HG02970 (cell line): Measurements from ENCODE around the gene CELF4.

Experiments
- ATAC-seq: cut with Tn5 transposase; IDR thresholded peaks from one replicate; pipeline ENCODE4 v1.9.1; 2021; ENCODE audit warnings: mild to moderate bottlenecking, moderate library complexity, moderate number of reproducible peaks; ENCODE audit not compliant: unreplicated experiment, low FRiP score

Gene CELF4

GRCh38 chr18:37274309-37275236 is 291.0 kb downstream of the CELF4 start:
- ATAC-seq, result no peak

- ATAC-seq, result no peak
Measured at GRCh38 chr18:37272841-37273240, 292.8 kb downstream of the CELF4 start.

GRCh38 chr18:37272226-37272625 is 293.4 kb downstream of the CELF4 start:
- ATAC-seq, result no peak

- ATAC-seq, result no peak
Measured at GRCh38 chr18:37270666-37271052, 294.9 kb downstream of the CELF4 start.

GRCh38 chr18:37270038-37270665 is 295.4 kb downstream of the CELF4 start:
- ATAC-seq, result no peak

GRCh38 chr18:37266290-37266689 is 299.3 kb downstream of the CELF4 start:
- ATAC-seq, result no peak

GRCh38 chr18:37265382-37265781 is 300.2 kb downstream of the CELF4 start:
- ATAC-seq, result no peak

GRCh38 chr18:37264956-37265355 is 300.6 kb downstream of the CELF4 start:
- ATAC-seq, result no peak

GRCh38 chr18:37261988-37262387 is 303.6 kb downstream of the CELF4 start:
- ATAC-seq, result no peak

GRCh38 chr18:37261246-37261840 is 304.3 kb downstream of the CELF4 start:
- ATAC-seq, result no peak

GRCh38 chr18:37260367-37261093 is 305.1 kb downstream of the CELF4 start:
- no peak for ATAC-seq

- no peak for ATAC-seq
Measured at GRCh38 chr18:37259711-37260110, 305.9 kb downstream of the CELF4 start.

- no peak for ATAC-seq
Measured at GRCh38 chr18:37258819-37259218, 306.8 kb downstream of the CELF4 start.

GRCh38 chr18:37258131-37258530 is 307.5 kb downstream of the CELF4 start:
- ATAC-seq, result no peak

- no peak for ATAC-seq
Measured at GRCh38 chr18:37254973-37255372, 310.6 kb downstream of the CELF4 start.

GRCh38 chr18:37254236-37254754 is 311.3 kb downstream of the CELF4 start:
- ATAC-seq, result no peak

GRCh38 chr18:37253394-37254235 is 312.0 kb downstream of the CELF4 start:
- no peak for ATAC-seq

GRCh38 chr18:37252854-37253393 is 312.7 kb downstream of the CELF4 start:
- ATAC-seq, result no peak

GRCh38 chr18:37252342-37252741 is 313.3 kb downstream of the CELF4 start:
- ATAC-seq, result no peak
